PFSK-1 (cell line): ENCODE measurements around the gene FAM124B.

Source experiments
- FOXP2 ChIP-seq: optimal IDR thresholded peaks from 2 replicates; pipeline ENCODE3; 2011; ENCODE audit warnings: borderline replicate concordance, control low read depth, inconsistent platforms; ENCODE audit not compliant: insufficient read depth; ENCODE audit errors: extremely low read length, extremely low read depth
- POLR2AphosphoS5 ChIP-seq: IDR thresholded peaks from 2 replicates; pipeline ENCODE4 v1.6.1; 2012; ENCODE audit warnings: low read depth, mild to moderate bottlenecking, control low read depth, low read length, moderate library complexity
- REST ChIP-seq, 2 experiments: IDR thresholded peaks; 2 replicates each; pipeline versions ENCODE4 v1.6.1 to v1.8.0; 2011 to 2012; ENCODE audit warnings: low read depth in 2 of 2, low read length in 2 of 2, control low read depth in 1 of 2, inconsistent platforms in 1 of 2, mild to moderate bottlenecking in 1 of 2, moderate library complexity in 1 of 2; ENCODE audit not compliant: insufficient read depth in 1 of 2
- SIN3A ChIP-seq: IDR thresholded peaks from 2 replicates; pipeline ENCODE4 v1.6.1; 2012; ENCODE audit warnings: mild to moderate bottlenecking, low read length, moderate library complexity, borderline replicate concordance; ENCODE audit not compliant: insufficient read depth
- TAF1 ChIP-seq: IDR thresholded peaks from 2 replicates; pipeline ENCODE4 v1.6.1; 2012; ENCODE audit warnings: low read length, control low read depth, borderline replicate concordance; ENCODE audit not compliant: insufficient read depth

DNA sequence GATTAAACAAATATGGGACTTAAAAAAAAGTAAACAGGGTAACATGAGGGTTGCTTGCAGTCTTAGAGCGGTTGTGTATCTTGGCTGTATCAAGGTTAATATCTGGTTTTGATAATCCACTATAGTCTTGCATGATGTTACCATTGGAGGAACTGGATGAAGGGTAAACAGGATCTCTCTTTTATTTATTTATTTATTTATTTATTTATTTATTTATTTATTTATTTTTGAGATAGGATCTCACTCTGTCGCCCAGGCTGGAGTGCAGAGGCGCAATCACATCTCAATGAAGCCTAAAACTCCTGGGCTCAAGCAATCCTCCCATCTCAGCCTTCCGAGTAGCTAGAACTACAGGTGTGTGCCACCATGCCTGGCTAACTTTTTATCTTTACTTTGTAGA lies 42.9 kb upstream of the FAM124B start:
- no peak for TF ChIP-seq REST (IDR thresholded peaks at IDR 0.05; ENCODE audit: insufficient read depth in 1 of 2, low read depth in 2 of 2, low read length in 2 of 2)
- no peak for TF ChIP-seq POLR2AphosphoS5
- no peak for TF ChIP-seq SIN3A
- no peak for TF ChIP-seq TAF1
- no peak for TF ChIP-seq FOXP2
